Endothelial cell of umbilical vein (primary cell): ENCODE data around the gene TPSB2.

ENCODE experiments used
- FOS ChIP-seq: IDR thresholded peaks from 2 replicates; pipeline ENCODE4 v1.6.1; 2011; ENCODE audit warnings: mild to moderate bottlenecking, low read length, moderate library complexity, borderline replicate concordance; ENCODE audit not compliant: insufficient read depth
- POLR2A ChIP-seq: IDR thresholded peaks from 2 replicates; pipeline ENCODE4 v1.6.1; 2012; ENCODE audit warnings: low read depth, mild to moderate bottlenecking, control low read depth, low read length
- POLR2AphosphoS5 ChIP-seq: IDR thresholded peaks from 2 replicates; pipeline ENCODE4 v1.6.1; 2012; ENCODE audit warnings: low read depth, mild to moderate bottlenecking, control low read depth, low read length, moderate library complexity; ENCODE audit not compliant: insufficient read depth
- TF ChIP-seq, protein P1 (sequence below), 2 donors: IDR thresholded peaks; 1 replicate in 1 of 2; 2 replicates in 1 of 2; pipeline ENCODE4 v1.5.1; 2011; ENCODE audit warnings: low read length in 2 of 2, mild to moderate bottlenecking in 2 of 2, moderate library complexity in 2 of 2, control low read depth in 1 of 2, inconsistent platforms in 1 of 2, low read depth in 1 of 2; ENCODE audit not compliant: insufficient read depth in 1 of 2; ENCODE audit errors: extremely low read depth in 1 of 2

DNA sequence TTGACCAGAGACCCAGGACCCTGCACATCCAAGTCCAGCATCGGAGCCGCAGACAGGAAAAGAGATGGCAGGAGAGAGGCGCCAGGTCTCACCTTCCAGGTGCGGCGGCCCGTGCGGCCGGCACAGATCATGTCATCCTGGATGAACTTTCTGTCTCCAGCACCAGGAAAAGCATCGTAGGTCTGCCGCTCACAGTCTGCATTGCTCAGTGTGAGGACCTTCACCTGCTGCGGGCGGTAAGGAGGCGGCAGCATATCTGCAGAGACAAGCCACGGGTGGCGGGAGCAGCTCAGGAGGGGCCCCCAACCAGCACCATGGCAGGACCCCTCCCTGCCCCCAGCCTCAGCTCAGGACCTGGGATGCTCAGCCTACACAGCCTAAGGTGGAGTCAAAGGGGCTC lies 43.8 kb upstream of the TPSB2 start:
- no peak for TF ChIP-seq POLR2A
- TF ChIP-seq FOS: no peak
- TF ChIP-seq, protein P1, sequence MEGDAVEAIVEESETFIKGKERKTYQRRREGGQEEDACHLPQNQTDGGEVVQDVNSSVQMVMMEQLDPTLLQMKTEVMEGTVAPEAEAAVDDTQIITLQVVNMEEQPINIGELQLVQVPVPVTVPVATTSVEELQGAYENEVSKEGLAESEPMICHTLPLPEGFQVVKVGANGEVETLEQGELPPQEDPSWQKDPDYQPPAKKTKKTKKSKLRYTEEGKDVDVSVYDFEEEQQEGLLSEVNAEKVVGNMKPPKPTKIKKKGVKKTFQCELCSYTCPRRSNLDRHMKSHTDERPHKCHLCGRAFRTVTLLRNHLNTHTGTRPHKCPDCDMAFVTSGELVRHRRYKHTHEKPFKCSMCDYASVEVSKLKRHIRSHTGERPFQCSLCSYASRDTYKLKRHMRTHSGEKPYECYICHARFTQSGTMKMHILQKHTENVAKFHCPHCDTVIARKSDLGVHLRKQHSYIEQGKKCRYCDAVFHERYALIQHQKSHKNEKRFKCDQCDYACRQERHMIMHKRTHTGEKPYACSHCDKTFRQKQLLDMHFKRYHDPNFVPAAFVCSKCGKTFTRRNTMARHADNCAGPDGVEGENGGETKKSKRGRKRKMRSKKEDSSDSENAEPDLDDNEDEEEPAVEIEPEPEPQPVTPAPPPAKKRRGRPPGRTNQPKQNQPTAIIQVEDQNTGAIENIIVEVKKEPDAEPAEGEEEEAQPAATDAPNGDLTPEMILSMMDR (IDR thresholded peaks at IDR 0.05; ENCODE audit: extremely low read depth in 1 of 2, insufficient read depth in 1 of 2, low read depth in 1 of 2, low read length in 2 of 2): no peak
- TF ChIP-seq POLR2AphosphoS5: no peak
